Measurements from ENCODE around the gene STT3B. TPM values are rescaled to one million over a fixed set of nuclear protein-coding genes. Genes with fewer than 3 reads are reported as not detected.

STT3B gene
- total RNA-seq, 1 donor from 2014 or later, result 213 TPM

DNA sequence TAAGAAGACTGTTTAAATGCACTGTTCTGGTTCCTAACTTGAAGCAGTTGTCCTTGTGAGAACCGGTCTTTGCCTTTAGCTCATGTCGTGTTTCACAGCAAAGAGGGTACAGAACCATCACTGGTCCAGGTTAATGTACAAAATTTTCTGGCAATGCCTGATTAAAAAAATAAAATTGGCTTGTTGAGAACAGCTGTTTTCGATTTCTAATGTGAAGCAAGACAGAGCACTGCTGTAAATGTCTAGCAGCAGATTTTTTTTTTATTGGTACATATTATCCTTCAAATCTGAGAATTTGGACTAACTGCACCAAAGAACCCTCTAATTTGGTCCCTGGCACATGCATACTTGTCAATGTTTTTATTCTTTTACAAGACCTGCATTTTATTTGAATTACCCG, 103.3 kb downstream of the STT3B start:
- no peaks in the 10 kb centered on the region for H3K27me3 Mint-ChIP-seq (ENCODE audit: insufficient read depth, low read depth)
- no peaks in the 10 kb centered on the region for H3K4me1 ChIP-seq
- peaks cover 12% of the 10 kb centered on the region for H3K36me3 ChIP-seq
- no peak overlapping the region for H3K9ac ChIP-seq
- H4K20me1 ChIP-seq (ENCODE audit: low read depth), result no peaks in the 10 kb centered on the region
- DNase-seq (ENCODE audit: low spot score), result no peak
- TF ChIP-seq, protein P1, sequence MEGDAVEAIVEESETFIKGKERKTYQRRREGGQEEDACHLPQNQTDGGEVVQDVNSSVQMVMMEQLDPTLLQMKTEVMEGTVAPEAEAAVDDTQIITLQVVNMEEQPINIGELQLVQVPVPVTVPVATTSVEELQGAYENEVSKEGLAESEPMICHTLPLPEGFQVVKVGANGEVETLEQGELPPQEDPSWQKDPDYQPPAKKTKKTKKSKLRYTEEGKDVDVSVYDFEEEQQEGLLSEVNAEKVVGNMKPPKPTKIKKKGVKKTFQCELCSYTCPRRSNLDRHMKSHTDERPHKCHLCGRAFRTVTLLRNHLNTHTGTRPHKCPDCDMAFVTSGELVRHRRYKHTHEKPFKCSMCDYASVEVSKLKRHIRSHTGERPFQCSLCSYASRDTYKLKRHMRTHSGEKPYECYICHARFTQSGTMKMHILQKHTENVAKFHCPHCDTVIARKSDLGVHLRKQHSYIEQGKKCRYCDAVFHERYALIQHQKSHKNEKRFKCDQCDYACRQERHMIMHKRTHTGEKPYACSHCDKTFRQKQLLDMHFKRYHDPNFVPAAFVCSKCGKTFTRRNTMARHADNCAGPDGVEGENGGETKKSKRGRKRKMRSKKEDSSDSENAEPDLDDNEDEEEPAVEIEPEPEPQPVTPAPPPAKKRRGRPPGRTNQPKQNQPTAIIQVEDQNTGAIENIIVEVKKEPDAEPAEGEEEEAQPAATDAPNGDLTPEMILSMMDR (IDR thresholded peaks at IDR 0.05), result no peak
- TF ChIP-seq EZH2 (IDR thresholded peaks at IDR 0.05), result no peak
- TF ChIP-seq EZH2phosphoT487 (IDR thresholded peaks at IDR 0.05), result no peak
- H3K27ac ChIP-seq, result no peak overlapping the region
- H3K4me3 Mint-ChIP-seq, result no peak overlapping the region
- H3F3A ChIP-seq (ENCODE audit: low read depth), result no peaks in the 10 kb centered on the region
- H3K27ac Mint-ChIP-seq, result no peak overlapping the region
- H3K4me3 ChIP-seq, result no peak overlapping the region
- no peaks in the 10 kb centered on the region for H3K79me2 ChIP-seq (ENCODE audit: low read depth)
- no peak overlapping the region for H3K4me2 ChIP-seq
- H3K36me3 Mint-ChIP-seq, result peaks cover 23% of the 10 kb centered on the region
- H3K4me1 Mint-ChIP-seq, result no peaks in the 10 kb centered on the region
- no peaks in the 10 kb centered on the region for H3K9me3 ChIP-seq (ENCODE audit: low read depth)
- H2AFZ ChIP-seq (replicated peaks), result no peak overlapping the region
- no peaks in the 10 kb centered on the region for H3K9me3 Mint-ChIP-seq
- no peaks in the 10 kb centered on the region for H3K27me3 ChIP-seq

DNA sequence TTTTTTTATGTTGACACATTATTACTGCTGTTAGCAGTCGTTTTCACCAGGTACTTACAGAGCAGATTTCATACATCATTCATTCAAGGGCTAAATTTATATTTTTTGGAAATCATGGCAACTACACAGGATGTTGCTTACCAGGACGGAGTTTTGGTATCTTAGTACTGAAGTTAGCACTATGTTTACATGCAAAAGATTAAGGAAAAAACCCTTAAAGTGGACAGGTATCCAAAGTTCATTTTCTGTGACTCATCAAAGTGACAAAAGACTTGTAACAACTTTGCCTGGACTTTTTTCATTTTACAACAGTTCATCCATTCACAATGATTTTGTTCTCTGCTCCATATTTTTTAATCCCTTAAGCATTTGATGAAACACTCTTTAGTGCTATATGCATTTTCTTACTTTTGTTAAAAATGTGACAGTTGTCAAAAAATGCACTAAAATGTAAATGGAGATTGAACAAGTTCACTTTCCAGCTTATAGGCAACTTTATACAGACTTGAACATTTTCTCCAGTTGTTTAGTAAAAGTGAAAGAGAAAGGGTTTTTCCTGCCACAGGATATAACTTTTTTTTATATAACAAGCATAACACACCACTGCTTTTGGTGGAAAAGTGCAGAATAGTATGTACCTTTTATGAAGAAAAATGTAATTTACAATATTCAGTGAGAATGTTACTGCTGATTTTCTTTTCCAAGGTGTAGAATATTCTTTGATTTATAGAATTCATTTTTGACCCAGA, 104.1 kb downstream of the STT3B start:
- no peaks in the 10 kb centered on the region for H3K27me3 ChIP-seq
- H3K4me1 Mint-ChIP-seq, result no peaks in the 10 kb centered on the region
- H3K9me3 Mint-ChIP-seq, result no peaks in the 10 kb centered on the region
- no peak overlapping the region for H2AFZ ChIP-seq (replicated peaks)
- H3K4me3 Mint-ChIP-seq, result no peak overlapping the region
- TF ChIP-seq, protein P1 (IDR thresholded peaks at IDR 0.05), result no peak
- TF ChIP-seq EZH2 (IDR thresholded peaks at IDR 0.05), result no peak
- no peak for TF ChIP-seq EZH2phosphoT487 (IDR thresholded peaks at IDR 0.05)
- no peak for DNase-seq (ENCODE audit: low spot score)
- H3K4me3 ChIP-seq, result no peak overlapping the region
- no peak overlapping the region for H3K4me2 ChIP-seq
- H3K27ac ChIP-seq, result no peak overlapping the region
- no peaks in the 10 kb centered on the region for H3K4me1 ChIP-seq
- peaks cover 8% of the 10 kb centered on the region for H3K36me3 ChIP-seq
- no peaks in the 10 kb centered on the region for H3K79me2 ChIP-seq (ENCODE audit: low read depth)
- no peaks in the 10 kb centered on the region for H3K27me3 Mint-ChIP-seq (ENCODE audit: insufficient read depth, low read depth)
- H3K36me3 Mint-ChIP-seq, result peaks cover 20% of the 10 kb centered on the region
- H4K20me1 ChIP-seq (ENCODE audit: low read depth), result no peaks in the 10 kb centered on the region
- no peaks in the 10 kb centered on the region for H3K9me3 ChIP-seq (ENCODE audit: low read depth)
- no peak overlapping the region for H3K9ac ChIP-seq
- no peak overlapping the region for H3K27ac Mint-ChIP-seq
- no peaks in the 10 kb centered on the region for H3F3A ChIP-seq (ENCODE audit: low read depth)

DNA sequence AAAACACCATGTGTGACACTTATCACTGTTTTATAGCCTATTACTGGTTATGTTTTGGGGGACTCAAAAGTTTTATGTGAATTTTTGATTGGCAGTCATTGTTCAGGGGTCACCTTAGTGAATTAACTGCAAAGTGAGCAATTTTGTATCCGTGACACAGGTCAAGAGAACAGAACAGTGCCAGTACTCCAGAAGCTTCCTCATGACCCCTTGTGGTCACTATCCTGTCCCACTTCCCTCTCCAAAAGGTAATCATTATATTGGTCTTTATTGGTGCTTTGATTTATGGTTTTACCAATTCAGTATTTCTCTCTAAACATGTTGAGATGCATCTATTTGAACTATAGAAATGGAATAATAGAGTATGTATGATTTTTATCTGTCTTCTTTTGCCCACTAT, 107.1 kb downstream of the STT3B start:
- H3K4me1 ChIP-seq, result no peaks in the 10 kb centered on the region
- peak; percentile 7 for DNase-seq (ENCODE audit: low spot score)
- H3K36me3 ChIP-seq, result peaks cover 8% of the 10 kb centered on the region
- Mint-ChIP-seq H3K4me3 (no peak overlapping the region), H3K36me3 (peaks cover 21% of the 10 kb centered on the region), H3K27me3 (ENCODE audit: insufficient read depth, low read depth) (no peaks in the 10 kb centered on the region), H3K9me3 (peaks cover 4% of the 10 kb centered on the region), H3K27ac (no peak overlapping the region), H3K4me1 (no peaks in the 10 kb centered on the region)
- no peaks in the 10 kb centered on the region for H4K20me1 ChIP-seq (ENCODE audit: low read depth)
- H2AFZ ChIP-seq (replicated peaks), result no peak overlapping the region
- H3K4me3 ChIP-seq, result no peak overlapping the region
- no peaks in the 10 kb centered on the region for H3K27me3 ChIP-seq
- TF ChIP-seq EZH2phosphoT487 (IDR thresholded peaks at IDR 0.05) (no peak), EZH2 (IDR thresholded peaks at IDR 0.05) (no peak)
- TF ChIP-seq, protein P1 (IDR thresholded peaks at IDR 0.05), result peak; percentile 32
- no peaks in the 10 kb centered on the region for H3F3A ChIP-seq (ENCODE audit: low read depth)
- no peaks in the 10 kb centered on the region for H3K9me3 ChIP-seq (ENCODE audit: low read depth)
- no peak overlapping the region for H3K4me2 ChIP-seq
- no peaks in the 10 kb centered on the region for H3K79me2 ChIP-seq (ENCODE audit: low read depth)
- H3K27ac ChIP-seq, result no peak overlapping the region
- no peak overlapping the region for H3K9ac ChIP-seq
